Mononuclear cell (primary cell): Measurements from ENCODE around the gene C1QB. TPM values are rescaled to one million over a fixed set of nuclear protein-coding genes. Genes with fewer than 3 reads are reported as not detected.

Source experiments
- H3K27me3 ChIP-seq: 2 replicates; pipeline ENCODE4 v1.6.0; 2011; ENCODE audit warnings: low read length, control low read depth; ENCODE audit not compliant: insufficient read depth
- H3K4me1 ChIP-seq: 2 replicates; pipeline ENCODE4 v1.5.1; 2011; ENCODE audit warnings: mild to moderate bottlenecking, low read length, control low read depth; ENCODE audit not compliant: insufficient read depth
- H3K4me3 ChIP-seq: 2 replicates; pipeline ENCODE4 v1.5.1; 2011; ENCODE audit warnings: mild to moderate bottlenecking, low read length, moderate library complexity
- H3K9me3 ChIP-seq: 2 replicates; pipeline ENCODE4 v1.5.1; 2011; ENCODE audit warnings: low read depth, mild to moderate bottlenecking, control low read depth, low read length
- total RNA-seq: library from RNA; depleted of rRNA; stranded (reverse); fragments of >200 nt; gene quantifications from one replicate; pipeline ENCODE4 v1.2.3, GENCODE V29; 2012

Gene C1QB
- total RNA-seq, 1 donor, result 2.1 TPM

- H3K4me3 ChIP-seq, result no peak overlapping the region
- peaks cover 5% of the 10 kb centered on the region for H3K27me3 ChIP-seq
- H3K4me1 ChIP-seq, result no peaks in the 10 kb centered on the region
- H3K9me3 ChIP-seq, result no peaks in the 10 kb centered on the region
These were observed 27.6 kb upstream of the C1QB start for GRCh38 chr1:22625262-22625925.

- Histone ChIP-seq H3K4me3 (no peak overlapping the region), H3K9me3 (no peaks in the 10 kb centered on the region), H3K4me1 (no peaks in the 10 kb centered on the region), H3K27me3 (peaks cover 5% of the 10 kb centered on the region)
These were observed 26.5 kb upstream of the C1QB start for GRCh38 chr1:22626237-22627157.

- Histone ChIP-seq H3K9me3 (no peaks in the 10 kb centered on the region), H3K27me3 (peaks cover 5% of the 10 kb centered on the region), H3K4me3 (no peak overlapping the region), H3K4me1 (no peaks in the 10 kb centered on the region)
These were observed 25.7 kb upstream of the C1QB start for GRCh38 chr1:22627331-22627730.

- no peaks in the 10 kb centered on the region for H3K4me1 ChIP-seq
- no peak overlapping the region for H3K4me3 ChIP-seq
- H3K27me3 ChIP-seq, result peaks cover 5% of the 10 kb centered on the region
- H3K9me3 ChIP-seq, result no peaks in the 10 kb centered on the region
These were observed 24.2 kb upstream of the C1QB start for GRCh38 chr1:22628698-22629444.

- no peaks in the 10 kb centered on the region for H3K4me1 ChIP-seq
- H3K27me3 ChIP-seq, result peaks cover 5% of the 10 kb centered on the region
- no peaks in the 10 kb centered on the region for H3K9me3 ChIP-seq
- no peak overlapping the region for H3K4me3 ChIP-seq
These were observed 23.1 kb upstream of the C1QB start for GRCh38 chr1:22629886-22630285.

- Histone ChIP-seq H3K4me3 (no peak overlapping the region), H3K9me3 (no peaks in the 10 kb centered on the region), H3K27me3 (no peaks in the 10 kb centered on the region), H3K4me1 (no peaks in the 10 kb centered on the region)
These were observed 19.2 kb upstream of the C1QB start for GRCh38 chr1:22633697-22634463.

- no peaks in the 10 kb centered on the region for H3K4me1 ChIP-seq
- no peaks in the 10 kb centered on the region for H3K27me3 ChIP-seq
- no peaks in the 10 kb centered on the region for H3K9me3 ChIP-seq
- H3K4me3 ChIP-seq, result no peak overlapping the region
These were observed 17.6 kb upstream of the C1QB start for GRCh38 chr1:22635436-22635835.

- no peaks in the 10 kb centered on the region for H3K27me3 ChIP-seq
- no peaks in the 10 kb centered on the region for H3K4me1 ChIP-seq
- no peaks in the 10 kb centered on the region for H3K9me3 ChIP-seq
- no peak within 1 kb of the TSS for H3K4me3 ChIP-seq
These were observed 16.7 kb upstream of the C1QB start, which contains the start of gene C1QA for GRCh38 chr1:22636353-22636752. C1QA (plus strand) TSS chr1:22636628; CDS start chr1:22637617, 989 bp downstream.

- H3K27me3 ChIP-seq, result no peaks in the 10 kb centered on the region
- no peaks in the 10 kb centered on the region for H3K4me1 ChIP-seq
- no peaks in the 10 kb centered on the region for H3K9me3 ChIP-seq
- no peak overlapping the region for H3K4me3 ChIP-seq
These were observed 16.1 kb upstream of the C1QB start for GRCh38 chr1:22636927-22637326.

- no peaks in the 10 kb centered on the region for H3K27me3 ChIP-seq
- no peaks in the 10 kb centered on the region for H3K4me1 ChIP-seq
- H3K9me3 ChIP-seq, result no peaks in the 10 kb centered on the region
- H3K4me3 ChIP-seq, result no peak overlapping the region
These were observed 15.1 kb upstream of the C1QB start for GRCh38 chr1:22637907-22638445.

GRCh38 chr1:22638476-22639234, 14.4 kb upstream of the C1QB start:
- Histone ChIP-seq H3K9me3 (no peaks in the 10 kb centered on the region), H3K27me3 (no peaks in the 10 kb centered on the region), H3K4me1 (no peaks in the 10 kb centered on the region), H3K4me3 (no peak overlapping the region)

- H3K9me3 ChIP-seq, result no peaks in the 10 kb centered on the region
- H3K4me3 ChIP-seq, result no peak overlapping the region
- H3K27me3 ChIP-seq, result no peaks in the 10 kb centered on the region
- no peaks in the 10 kb centered on the region for H3K4me1 ChIP-seq
These were observed 13.8 kb upstream of the C1QB start for GRCh38 chr1:22639286-22639685.

- Histone ChIP-seq H3K27me3 (no peaks in the 10 kb centered on the region), H3K4me1 (no peaks in the 10 kb centered on the region), H3K4me3 (no peak overlapping the region), H3K9me3 (no peaks in the 10 kb centered on the region)
These were observed 11.8 kb upstream of the C1QB start for GRCh38 chr1:22641247-22641646.
